BLaER1 (cell line): ENCODE results near the gene CHST13.

ENCODE experiments used
- H3K27ac ChIP-seq: shearing (Covaris generic); formaldehyde crosslinking; 2 replicates; pipeline ENCODE4 v1.8.1; 2022
- H3K27me3 ChIP-seq: shearing (Covaris generic); formaldehyde crosslinking; 2 replicates; pipeline ENCODE4 v1.8.1; 2022
- H3K36me3 ChIP-seq: shearing (Covaris generic); formaldehyde crosslinking; 2 replicates; pipeline ENCODE4 v1.8.1; 2022
- H3K4me1 ChIP-seq: shearing (Covaris generic); formaldehyde crosslinking; 2 replicates; pipeline ENCODE4 v1.8.1; 2022
- H3K4me2 ChIP-seq: shearing (Covaris generic); formaldehyde crosslinking; 2 replicates; pipeline ENCODE4 v1.8.1; 2022
- H3K4me3 ChIP-seq: shearing (Covaris generic); formaldehyde crosslinking; 2 replicates; pipeline ENCODE4 v1.8.1; 2022
- H3K9ac ChIP-seq: shearing (Covaris generic); formaldehyde crosslinking; 2 replicates; pipeline ENCODE4 v1.8.1; 2022
- H3K9me3 ChIP-seq: shearing (Covaris generic); formaldehyde crosslinking; 2 replicates; pipeline ENCODE4 v1.8.1; 2022
- H4K20me1 ChIP-seq: shearing (Covaris generic); formaldehyde crosslinking; 2 replicates; pipeline ENCODE4 v1.8.1; 2022
- Cebpa-rat ChIP-seq: shearing (Covaris generic); IDR thresholded peaks from 2 replicates; pipeline ENCODE4 v1.8.1; 2022

Gene CHST13

GRCh38 chr3:126503701-126504100, 20.3 kb upstream of the CHST13 start:
- TF ChIP-seq Cebpa-rat: no peak
- H4K20me1 ChIP-seq: no peaks in the 10 kb centered on the region
- H3K4me2 ChIP-seq: no peak overlapping the region
- H3K27ac ChIP-seq: no peak overlapping the region
- H3K4me3 ChIP-seq: no peak overlapping the region
- no peaks in the 10 kb centered on the region for H3K9me3 ChIP-seq
- H3K9ac ChIP-seq: no peak overlapping the region
- peaks cover 35% of the 10 kb centered on the region for H3K4me1 ChIP-seq
- no peaks in the 10 kb centered on the region for H3K36me3 ChIP-seq
- H3K27me3 ChIP-seq: no peaks in the 10 kb centered on the region

GRCh38 chr3:126507886-126508285, 16.1 kb upstream of the CHST13 start:
- peaks cover 11% of the 10 kb centered on the region; the same call in 1 of the 2 replicates for H3K4me1 ChIP-seq
- no peak overlapping the region for H3K4me2 ChIP-seq
- no peaks in the 10 kb centered on the region for H3K36me3 ChIP-seq
- H4K20me1 ChIP-seq: no peaks in the 10 kb centered on the region
- TF ChIP-seq Cebpa-rat: no peak
- H3K9ac ChIP-seq: no peak overlapping the region
- no peak overlapping the region for H3K27ac ChIP-seq
- no peaks in the 10 kb centered on the region for H3K9me3 ChIP-seq
- H3K27me3 ChIP-seq: no peaks in the 10 kb centered on the region
- H3K4me3 ChIP-seq: no peak overlapping the region

- no peak overlapping the region for H3K9ac ChIP-seq
- no peak for TF ChIP-seq Cebpa-rat
- H3K4me1 ChIP-seq: peaks cover 11% of the 10 kb centered on the region; the same call in 1 of the 2 replicates
- H3K4me2 ChIP-seq: no peak overlapping the region
- H3K27me3 ChIP-seq: no peaks in the 10 kb centered on the region
- H3K9me3 ChIP-seq: no peaks in the 10 kb centered on the region
- H3K27ac ChIP-seq: no peak overlapping the region
- H4K20me1 ChIP-seq: no peaks in the 10 kb centered on the region
- no peaks in the 10 kb centered on the region for H3K36me3 ChIP-seq
- no peak overlapping the region for H3K4me3 ChIP-seq
Measured at GRCh38 chr3:126508564-126508964, 15.4 kb upstream of the CHST13 start.

- Histone ChIP-seq H3K27me3 (no peaks in the 10 kb centered on the region), H3K4me3 (no peak overlapping the region), H3K4me2 (peak overlapping the region; percentile 11; the same call in 1 of the 2 replicates), H3K9me3 (no peaks in the 10 kb centered on the region), H3K27ac (no peak overlapping the region), H3K4me1 (peaks cover 11% of the 10 kb centered on the region; the same call in 1 of the 2 replicates), H4K20me1 (no peaks in the 10 kb centered on the region), H3K36me3 (no peaks in the 10 kb centered on the region), H3K9ac (no peak overlapping the region)
- TF ChIP-seq Cebpa-rat: no peak
Measured at GRCh38 chr3:126509597-126510307, 14.2 kb upstream of the CHST13 start.

- Histone ChIP-seq H3K27ac (no peak overlapping the region), H3K9ac (no peak overlapping the region), H3K4me1 (peaks cover 11% of the 10 kb centered on the region; the same call in 1 of the 2 replicates), H3K36me3 (no peaks in the 10 kb centered on the region), H3K4me2 (peak overlapping the region; percentile 11), H3K4me3 (no peak overlapping the region), H3K9me3 (no peaks in the 10 kb centered on the region), H3K27me3 (no peaks in the 10 kb centered on the region), H4K20me1 (no peaks in the 10 kb centered on the region)
- TF ChIP-seq Cebpa-rat: no peak
Measured at GRCh38 chr3:126510308-126510910, 13.5 kb upstream of the CHST13 start.

- Histone ChIP-seq H3K27ac (no peak overlapping the region), H3K36me3 (no peaks in the 10 kb centered on the region), H3K4me3 (no peak overlapping the region), H4K20me1 (no peaks in the 10 kb centered on the region), H3K27me3 (no peaks in the 10 kb centered on the region), H3K9ac (no peak overlapping the region), H3K4me2 (no peak overlapping the region), H3K9me3 (no peaks in the 10 kb centered on the region), H3K4me1 (peaks cover 11% of the 10 kb centered on the region; the same call in 1 of the 2 replicates)
- no peak for TF ChIP-seq Cebpa-rat
Measured at GRCh38 chr3:126511291-126511690, 12.7 kb upstream of the CHST13 start.

- H3K9ac ChIP-seq: no peak overlapping the region
- H3K27me3 ChIP-seq: no peaks in the 10 kb centered on the region
- no peak overlapping the region for H3K4me3 ChIP-seq
- peaks cover 11% of the 10 kb centered on the region; the same call in 1 of the 2 replicates for H3K4me1 ChIP-seq
- no peak overlapping the region for H3K27ac ChIP-seq
- no peak overlapping the region for H3K4me2 ChIP-seq
- no peaks in the 10 kb centered on the region for H4K20me1 ChIP-seq
- no peaks in the 10 kb centered on the region for H3K9me3 ChIP-seq
- no peaks in the 10 kb centered on the region for H3K36me3 ChIP-seq
- TF ChIP-seq Cebpa-rat: no peak
Measured at GRCh38 chr3:126512026-126512425, 11.9 kb upstream of the CHST13 start.

- H4K20me1 ChIP-seq: no peaks in the 10 kb centered on the region
- H3K4me1 ChIP-seq: peaks cover 19% of the 10 kb centered on the region
- no peak overlapping the region for H3K4me3 ChIP-seq
- no peaks in the 10 kb centered on the region for H3K27me3 ChIP-seq
- no peak overlapping the region for H3K4me2 ChIP-seq
- H3K36me3 ChIP-seq: no peaks in the 10 kb centered on the region
- H3K27ac ChIP-seq: no peak overlapping the region
- TF ChIP-seq Cebpa-rat: no peak
- no peaks in the 10 kb centered on the region for H3K9me3 ChIP-seq
- no peak overlapping the region for H3K9ac ChIP-seq
Measured at GRCh38 chr3:126512916-126513650, 10.9 kb upstream of the CHST13 start.

GRCh38 chr3:126514161-126514560, 9.8 kb upstream of the CHST13 start:
- Histone ChIP-seq H4K20me1 (no peaks in the 10 kb centered on the region), H3K9me3 (no peaks in the 10 kb centered on the region), H3K9ac (no peak overlapping the region), H3K27ac (no peak overlapping the region), H3K4me2 (no peak overlapping the region), H3K27me3 (no peaks in the 10 kb centered on the region), H3K36me3 (no peaks in the 10 kb centered on the region), H3K4me1 (peaks cover 30% of the 10 kb centered on the region), H3K4me3 (no peak overlapping the region)
- TF ChIP-seq Cebpa-rat: no peak

GRCh38 chr3:126515066-126515706, 8.8 kb upstream of the CHST13 start:
- Histone ChIP-seq H3K27ac (no peak overlapping the region), H3K4me3 (no peak overlapping the region), H3K9ac (no peak overlapping the region), H3K4me2 (no peak overlapping the region), H4K20me1 (no peaks in the 10 kb centered on the region), H3K36me3 (no peaks in the 10 kb centered on the region), H3K9me3 (no peaks in the 10 kb centered on the region), H3K4me1 (peaks cover 32% of the 10 kb centered on the region), H3K27me3 (no peaks in the 10 kb centered on the region)
- no peak for TF ChIP-seq Cebpa-rat
